GM18861 (cell line): ENCODE results near the gene TPGS2.

ENCODE experiments used
- ATAC-seq: cut with Tn5 transposase; IDR thresholded peaks from one replicate; pipeline ENCODE4 v1.9.1; 2021; ENCODE audit not compliant: unreplicated experiment

The TPGS2 gene

DNA sequence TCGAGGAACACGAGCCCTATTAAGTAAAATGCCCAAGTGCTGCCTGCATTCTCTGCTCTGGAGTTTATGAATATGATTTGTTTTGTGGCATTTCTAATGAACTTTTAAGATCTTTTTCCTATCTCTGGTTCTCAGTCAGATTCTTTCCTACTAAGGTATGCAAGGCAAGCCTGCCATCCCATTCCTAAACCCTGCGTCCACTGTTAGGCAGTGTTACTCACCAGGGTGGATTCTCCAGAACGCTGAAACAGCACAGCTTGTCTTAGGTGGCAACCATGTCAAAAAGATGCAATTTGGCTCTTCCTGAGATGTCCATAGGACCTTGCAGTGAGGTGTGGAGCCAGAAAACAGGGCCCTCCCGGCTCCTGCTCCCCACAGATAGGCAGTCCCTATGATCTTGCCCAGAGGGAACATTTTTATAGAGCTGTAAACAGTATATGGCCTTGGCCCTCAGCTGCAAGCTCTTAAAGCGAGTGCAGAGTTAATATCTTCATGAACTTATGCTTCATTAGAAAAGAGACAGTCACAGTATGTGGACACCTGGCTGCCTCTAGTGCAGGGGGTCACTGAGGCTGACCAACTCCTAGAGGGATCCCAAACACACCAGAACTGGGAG lies 84.4 kb downstream of the TPGS2 start:
- ATAC-seq = no peak
